ENCODE measurements around the gene FNIP2. TPM values are rescaled to one million over a fixed set of nuclear protein-coding genes. Genes with fewer than 3 reads are reported as not detected.
"Not testable (repeated sequence)": the region's sequence is repeated elsewhere in the genome, so short reads cannot be mapped to it uniquely, and the experiment has no call there.

Gene FNIP2
- total RNA-seq, 2 experiments from 2014 or later = 0.09 to 1.0 TPM

- ChIA-PET POLR2A (no interaction called here), CTCF (ENCODE audit: unreplicated experiment) (no interaction called here)
- intact Hi-C loops (cut with micrococcal nuclease; ENCODE audit: unreplicated experiment) = no loop called here
- no TSS peak for BruUV-seq (replicated peaks)
- no peak overlapping the region for H3K27ac ChIP-seq (ENCODE audit: low read depth, low read length, poor library complexity, severe bottlenecking)
- H3K4me3 ChIP-seq (ENCODE audit: low read depth, low read length, poor library complexity, severe bottlenecking) = no peak overlapping the region
- no peak for DNase-seq (ENCODE audit: low spot score)
- no peaks in the 10 kb centered on the region for H3K4me1 ChIP-seq (ENCODE audit: insufficient read depth, low read length, poor library complexity, severe bottlenecking)
- no peaks in the 10 kb centered on the region for H3K9me2 ChIP-seq (ENCODE audit: insufficient read depth, low read length)
- no peaks in the 10 kb centered on the region for H3K9me3 ChIP-seq (ENCODE audit: low read length)
- H3K4me2 ChIP-seq (ENCODE audit: low read length) = no peak overlapping the region
- no peaks in the 10 kb centered on the region for H4K20me1 ChIP-seq (ENCODE audit: insufficient read depth, low read length)
- H2AFZ ChIP-seq (ENCODE audit: low read length) = no peak overlapping the region
- H3K79me2 ChIP-seq (ENCODE audit: insufficient read depth, low read depth, low read length) = no peaks in the 10 kb centered on the region
- no peaks in the 10 kb centered on the region for H3K36me3 ChIP-seq (ENCODE audit: insufficient read depth, low read length)
- TF ChIP-seq CTCF (conservative IDR thresholded peaks at IDR 0.05; ENCODE audit: low read length) (no peak), EZH2phosphoT487 (IDR thresholded peaks at IDR 0.05; ENCODE audit: borderline replicate concordance, low read depth, low read length) (no peak)
Measured at GRCh38 chr4:158741326-158742021, 27.4 kb upstream of the FNIP2 start.

GRCh38 chr4:158746537-158746936 lies 22.3 kb upstream of the FNIP2 start:
- POLR2A ChIA-PET; H3K4me2 ChIP-seq (ENCODE audit: low read length); H3K9me2 ChIP-seq (ENCODE audit: insufficient read depth, low read length); BruUV-seq (replicated peaks); DNase-seq (ENCODE audit: low spot score); intact Hi-C loops (cut with micrococcal nuclease; ENCODE audit: unreplicated experiment); H2AFZ ChIP-seq (ENCODE audit: low read length); H3K4me3 ChIP-seq (ENCODE audit: low read depth, low read length, poor library complexity, severe bottlenecking); H3K36me3 ChIP-seq (ENCODE audit: insufficient read depth, low read length); H3K9me3 ChIP-seq (ENCODE audit: low read length); H3K79me2 ChIP-seq (ENCODE audit: insufficient read depth, low read depth, low read length); H3K4me1 ChIP-seq (ENCODE audit: insufficient read depth, low read length, poor library complexity, severe bottlenecking); H3K27ac ChIP-seq (ENCODE audit: low read depth, low read length, poor library complexity, severe bottlenecking); CTCF ChIA-PET (ENCODE audit: unreplicated experiment); H4K20me1 ChIP-seq (ENCODE audit: insufficient read depth, low read length): not testable (repeated sequence)

- H3K79me2 ChIP-seq (ENCODE audit: insufficient read depth, low read depth, low read length) = no peaks in the 10 kb centered on the region
- H3K4me1 ChIP-seq (ENCODE audit: insufficient read depth, low read length, poor library complexity, severe bottlenecking) = no peaks in the 10 kb centered on the region
- H3K27ac ChIP-seq (ENCODE audit: low read depth, low read length, poor library complexity, severe bottlenecking) = no peak overlapping the region
- ChIA-PET CTCF (ENCODE audit: unreplicated experiment) (no interaction called here), POLR2A (no interaction called here)
- H3K9me3 ChIP-seq (ENCODE audit: low read length) = no peaks in the 10 kb centered on the region
- intact Hi-C loops (cut with micrococcal nuclease; ENCODE audit: unreplicated experiment) = no loop called here
- H3K4me2 ChIP-seq (ENCODE audit: low read length) = no peak overlapping the region
- no peak for TF ChIP-seq CTCF (conservative IDR thresholded peaks at IDR 0.05; ENCODE audit: low read length)
- no peak for TF ChIP-seq EZH2phosphoT487 (IDR thresholded peaks at IDR 0.05; ENCODE audit: borderline replicate concordance, low read depth, low read length)
- no peak for DNase-seq (ENCODE audit: low spot score)
- no peaks in the 10 kb centered on the region for H3K9me2 ChIP-seq (ENCODE audit: insufficient read depth, low read length)
- no peak overlapping the region for H3K4me3 ChIP-seq (ENCODE audit: low read depth, low read length, poor library complexity, severe bottlenecking)
- no peak overlapping the region for H2AFZ ChIP-seq (ENCODE audit: low read length)
- no TSS peak for BruUV-seq (replicated peaks)
- no peaks in the 10 kb centered on the region for H3K36me3 ChIP-seq (ENCODE audit: insufficient read depth, low read length)
- no peaks in the 10 kb centered on the region for H4K20me1 ChIP-seq (ENCODE audit: insufficient read depth, low read length)
Measured at GRCh38 chr4:158750379-158750778, 18.4 kb upstream of the FNIP2 start.

Measured in OCI-LY7 (cell line).